HG03460 (cell line): Measurements from ENCODE around the gene TM6SF1.
"Not testable (repeated sequence)": the region's sequence is repeated elsewhere in the genome, so short reads cannot be mapped to it uniquely, and the experiment has no call there.

Experiments used
- ATAC-seq: cut with Tn5 transposase; IDR thresholded peaks from one replicate; pipeline ENCODE4 v1.9.1; 2021; ENCODE audit not compliant: unreplicated experiment

Gene TM6SF1

GRCh38 chr15:83106994-83107840 lies at the start of gene TM6SF1:
TSS of gene TM6SF1 (plus strand) at chr15:83107645. CDS start at chr15:83107681, 36 bp downstream.
- no peak for ATAC-seq

GRCh38 chr15:83057696-83058376 lies 49.6 kb upstream of the TM6SF1 start:
- ATAC-seq, result no peak

- no peak for ATAC-seq
Measured at GRCh38 chr15:83061680-83062079, 45.8 kb upstream of the TM6SF1 start.

GRCh38 chr15:83062768-83063180 lies 44.7 kb upstream of the TM6SF1 start:
- ATAC-seq, result no peak

- ATAC-seq, result no peak
Measured at GRCh38 chr15:83063551-83063950, 43.9 kb upstream of the TM6SF1 start.

- no peak for ATAC-seq
Measured at GRCh38 chr15:83064859-83065258, 42.6 kb upstream of the TM6SF1 start.

- no peak for ATAC-seq
Measured at GRCh38 chr15:83065431-83065830, 42.0 kb upstream of the TM6SF1 start.

GRCh38 chr15:83066034-83066733 lies 41.3 kb upstream of the TM6SF1 start:
- ATAC-seq, result no peak

GRCh38 chr15:83066734-83067637 lies 40.5 kb upstream of the TM6SF1 start, which contains the start of gene BTBD1:
TSS of gene BTBD1 (minus strand) at chr15:83067252. CDS start at chr15:83067151, 101 bp downstream.
- peak; percentile 83 for ATAC-seq

- ATAC-seq, result no peak
Measured at GRCh38 chr15:83067638-83067962, 39.8 kb upstream of the TM6SF1 start.

- no peak for ATAC-seq
Measured at GRCh38 chr15:83068054-83068453, 39.4 kb upstream of the TM6SF1 start.

- ATAC-seq, result not testable (repeated sequence)
Measured at GRCh38 chr15:83069211-83069642, 38.2 kb upstream of the TM6SF1 start.

GRCh38 chr15:83077491-83078230 lies 29.8 kb upstream of the TM6SF1 start:
- ATAC-seq, result no peak

GRCh38 chr15:83078712-83079111 lies 28.7 kb upstream of the TM6SF1 start:
- no peak for ATAC-seq

- ATAC-seq, result no peak
Measured at GRCh38 chr15:83081256-83082014, 26.0 kb upstream of the TM6SF1 start.

- ATAC-seq, result no peak
Measured at GRCh38 chr15:83082730-83083386, 24.6 kb upstream of the TM6SF1 start.

GRCh38 chr15:83085461-83085860 lies 22.0 kb upstream of the TM6SF1 start:
- ATAC-seq, result not testable (repeated sequence)

GRCh38 chr15:83085864-83086552 lies 21.4 kb upstream of the TM6SF1 start:
- ATAC-seq, result not testable (repeated sequence)
